ENCODE results near the gene PRDM1. TPM values are rescaled to one million over a fixed set of nuclear protein-coding genes. Genes with fewer than 3 reads are reported as not detected.

PRDM1 gene
- total and polyA plus RNA-seq, 2 donors (not counting 1 experiment from before 2014, with no cell fraction given) = 2.8 to 5.4 TPM

- H4K20me1 ChIP-seq (ENCODE audit: control insufficient read depth, extremely low read depth, insufficient read depth, low read length) = no peaks in the 10 kb centered on the region
- peak overlapping the region; percentile 50 to 83 (median 61) for H3K4me3 ChIP-seq (replicated peaks in 1 of 4; ENCODE audit: control extremely low read depth in 1 of 4, insufficient read depth in 1 of 4, low read depth in 3 of 4, low read length in 4 of 4)
- H3K9me3 ChIP-seq (ENCODE audit: control insufficient read depth, insufficient read depth, low read depth, low read length) = no peaks in the 10 kb centered on the region
- peak overlapping the region; percentile 58 for H3K27ac ChIP-seq (ENCODE audit: insufficient read depth, low read length)
- no peak overlapping the region for H3K9ac ChIP-seq (ENCODE audit: insufficient read depth, low read length)
- DNase-seq (ENCODE audit: low read depth in 2 of 2) = peak; percentile 40 to 44
- peak overlapping the region; percentile 90 for H3K4me2 ChIP-seq (ENCODE audit: extremely low read depth, insufficient read depth, low read length)
- H3K4me1 ChIP-seq (ENCODE audit: control insufficient read depth, extremely low read depth, insufficient read depth, low read length) = peaks cover 13% of the 10 kb centered on the region
- H3K79me2 ChIP-seq (ENCODE audit: control insufficient read depth, insufficient read depth, low read length) = peaks cover 16% of the 10 kb centered on the region
- H3K27me3 ChIP-seq (ENCODE audit: control insufficient read depth, insufficient read depth, low read length) = no peaks in the 10 kb centered on the region
- no peaks in the 10 kb centered on the region for H3K36me3 ChIP-seq (ENCODE audit: control insufficient read depth, insufficient read depth, low read length)
- peak overlapping the region; percentile 4 for H2AFZ ChIP-seq (ENCODE audit: low read length)
- no peak for TF ChIP-seq CTCF (conservative IDR thresholded peaks at IDR 0.05 in 1 of 2, IDR thresholded peaks at IDR 0.05 in 1 of 2; ENCODE audit: low read depth in 1 of 2, low read length in 2 of 2)
- TF ChIP-seq EZH2 (IDR thresholded peaks at IDR 0.05; ENCODE audit: low read length, missing control alignments) = no peak
Observed at GRCh38 chr6:106084989-106085691, 996 bp upstream of the PRDM1 start.

GRCh38 chr6:106085692-106085983, 498 bp upstream of the PRDM1 start:
- no peaks in the 10 kb centered on the region for H3K27me3 ChIP-seq (ENCODE audit: control insufficient read depth, insufficient read depth, low read length)
- H2AFZ ChIP-seq (ENCODE audit: low read length) = peak overlapping the region; percentile 41
- DNase-seq (ENCODE audit: low read depth in 2 of 2) = peak in 1 of 2 donors; percentile 53
- peak overlapping the region; percentile 58 for H3K27ac ChIP-seq (ENCODE audit: insufficient read depth, low read length)
- peak overlapping the region; percentile 50 to 83 (median 61) for H3K4me3 ChIP-seq (replicated peaks in 1 of 4; ENCODE audit: control extremely low read depth in 1 of 4, insufficient read depth in 1 of 4, low read depth in 3 of 4, low read length in 4 of 4)
- H3K4me1 ChIP-seq (ENCODE audit: control insufficient read depth, extremely low read depth, insufficient read depth, low read length) = peaks cover 13% of the 10 kb centered on the region
- no peak for TF ChIP-seq EZH2 (IDR thresholded peaks at IDR 0.05; ENCODE audit: low read length, missing control alignments)
- no peak for TF ChIP-seq CTCF (conservative IDR thresholded peaks at IDR 0.05 in 1 of 2, IDR thresholded peaks at IDR 0.05 in 1 of 2; ENCODE audit: low read depth in 1 of 2, low read length in 2 of 2)
- peak overlapping the region; percentile 53 for H3K9ac ChIP-seq (ENCODE audit: insufficient read depth, low read length)
- peak overlapping the region; percentile 90 for H3K4me2 ChIP-seq (ENCODE audit: extremely low read depth, insufficient read depth, low read length)
- H3K36me3 ChIP-seq (ENCODE audit: control insufficient read depth, insufficient read depth, low read length) = no peaks in the 10 kb centered on the region
- no peaks in the 10 kb centered on the region for H4K20me1 ChIP-seq (ENCODE audit: control insufficient read depth, extremely low read depth, insufficient read depth, low read length)
- no peaks in the 10 kb centered on the region for H3K9me3 ChIP-seq (ENCODE audit: control insufficient read depth, insufficient read depth, low read depth, low read length)
- peaks cover 19% of the 10 kb centered on the region for H3K79me2 ChIP-seq (ENCODE audit: control insufficient read depth, insufficient read depth, low read length)

GRCh38 chr6:106086814-106087175, 659 bp downstream of the PRDM1 start:
- Histone ChIP-seq H2AFZ (ENCODE audit: low read length) (no peak overlapping the region), H3K79me2 (ENCODE audit: control insufficient read depth, insufficient read depth, low read length) (peaks cover 22% of the 10 kb centered on the region), H3K4me1 (ENCODE audit: control insufficient read depth, extremely low read depth, insufficient read depth, low read length) (peaks cover 13% of the 10 kb centered on the region), H3K4me3 (replicated peaks in 1 of 4; ENCODE audit: control extremely low read depth in 1 of 4, insufficient read depth in 1 of 4, low read depth in 3 of 4, low read length in 4 of 4) (peak overlapping the region; percentile 50 to 83 (median 61)), H3K36me3 (ENCODE audit: control insufficient read depth, insufficient read depth, low read length) (no peaks in the 10 kb centered on the region), H3K27ac (ENCODE audit: insufficient read depth, low read length) (peak overlapping the region; percentile 78), H3K27me3 (ENCODE audit: control insufficient read depth, insufficient read depth, low read length) (no peaks in the 10 kb centered on the region), H3K9ac (ENCODE audit: insufficient read depth, low read length) (no peak overlapping the region), H3K4me2 (ENCODE audit: extremely low read depth, insufficient read depth, low read length) (peak overlapping the region; percentile 90), H3K9me3 (ENCODE audit: control insufficient read depth, insufficient read depth, low read depth, low read length) (no peaks in the 10 kb centered on the region), H4K20me1 (ENCODE audit: control insufficient read depth, extremely low read depth, insufficient read depth, low read length) (no peaks in the 10 kb centered on the region)
- no peak for DNase-seq (ENCODE audit: low read depth in 2 of 2)
- TF ChIP-seq EZH2 (IDR thresholded peaks at IDR 0.05; ENCODE audit: low read length, missing control alignments) (no peak), CTCF (conservative IDR thresholded peaks at IDR 0.05 in 1 of 2, IDR thresholded peaks at IDR 0.05 in 1 of 2; ENCODE audit: low read depth in 1 of 2, low read length in 2 of 2) (no peak)
